HepG2 (cell line): ENCODE data around the gene CCL17.

Experiments
- ETV6 ChIP-seq: sonication (generic); formaldehyde crosslinking; conservative IDR thresholded peaks from 2 replicates; pipeline ENCODE4 v1.4.0; 2020; ENCODE audit warnings: missing genetic modification reagents
- FOXJ3 ChIP-seq: sonication (generic); formaldehyde crosslinking; IDR thresholded peaks from 2 replicates; pipeline ENCODE4 v1.4.0; 2020; ENCODE audit warnings: missing genetic modification reagents, mild to moderate bottlenecking, borderline replicate concordance
- MEF2D ChIP-seq: sonication (generic); formaldehyde crosslinking; IDR thresholded peaks from 2 replicates; pipeline ENCODE4 v1.5.1; 2020; ENCODE audit warnings: mild to moderate bottlenecking, missing genetic modification reagents
- ZNF33A ChIP-seq: sonication (generic); formaldehyde crosslinking; IDR thresholded peaks from 2 replicates; pipeline ENCODE4 v1.5.1; 2020; ENCODE audit warnings: missing genetic modification reagents, mild to moderate bottlenecking, moderate library complexity, borderline replicate concordance
- ZZZ3 ChIP-seq: sonication (generic); formaldehyde crosslinking; IDR thresholded peaks from 2 replicates; pipeline ENCODE4 v1.4.0; 2020; ENCODE audit warnings: missing genetic modification reagents, mild to moderate bottlenecking, borderline replicate concordance
- TF ChIP-seq, protein P1 (sequence below): sonication (generic); formaldehyde crosslinking; IDR thresholded peaks from 2 replicates; pipeline ENCODE4 v1.5.0; 2020; ENCODE audit warnings: mild to moderate bottlenecking, missing genetic modification reagents, moderate library complexity

DNA sequence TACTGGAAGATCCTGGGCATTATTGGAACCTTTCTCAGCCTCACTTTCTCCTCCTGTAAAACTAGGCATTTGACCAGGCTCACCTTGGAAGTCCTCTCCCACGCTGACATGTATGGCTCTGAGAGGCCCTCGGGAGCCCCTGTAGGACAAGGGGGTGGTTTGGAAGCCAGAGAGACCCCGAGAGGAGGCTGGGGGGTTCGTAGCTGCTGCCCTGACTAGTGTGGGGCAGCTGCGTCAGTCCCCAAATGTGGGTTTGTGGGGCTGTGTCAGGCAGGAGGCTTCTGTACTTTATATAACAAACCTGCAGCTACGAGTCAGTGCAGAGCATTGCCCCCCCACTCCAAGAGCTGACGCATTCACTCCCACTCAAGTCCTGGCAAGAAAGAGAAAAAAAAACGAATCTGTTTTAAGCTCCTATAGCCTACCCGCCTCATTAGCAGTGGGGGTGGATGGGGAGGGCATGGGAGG lies 30.5 kb upstream of the CCL17 start:
- no peak for TF ChIP-seq FOXJ3
- TF ChIP-seq, protein P1, sequence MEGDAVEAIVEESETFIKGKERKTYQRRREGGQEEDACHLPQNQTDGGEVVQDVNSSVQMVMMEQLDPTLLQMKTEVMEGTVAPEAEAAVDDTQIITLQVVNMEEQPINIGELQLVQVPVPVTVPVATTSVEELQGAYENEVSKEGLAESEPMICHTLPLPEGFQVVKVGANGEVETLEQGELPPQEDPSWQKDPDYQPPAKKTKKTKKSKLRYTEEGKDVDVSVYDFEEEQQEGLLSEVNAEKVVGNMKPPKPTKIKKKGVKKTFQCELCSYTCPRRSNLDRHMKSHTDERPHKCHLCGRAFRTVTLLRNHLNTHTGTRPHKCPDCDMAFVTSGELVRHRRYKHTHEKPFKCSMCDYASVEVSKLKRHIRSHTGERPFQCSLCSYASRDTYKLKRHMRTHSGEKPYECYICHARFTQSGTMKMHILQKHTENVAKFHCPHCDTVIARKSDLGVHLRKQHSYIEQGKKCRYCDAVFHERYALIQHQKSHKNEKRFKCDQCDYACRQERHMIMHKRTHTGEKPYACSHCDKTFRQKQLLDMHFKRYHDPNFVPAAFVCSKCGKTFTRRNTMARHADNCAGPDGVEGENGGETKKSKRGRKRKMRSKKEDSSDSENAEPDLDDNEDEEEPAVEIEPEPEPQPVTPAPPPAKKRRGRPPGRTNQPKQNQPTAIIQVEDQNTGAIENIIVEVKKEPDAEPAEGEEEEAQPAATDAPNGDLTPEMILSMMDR (CRISPR knock-in tag), result no peak
- TF ChIP-seq ZNF33A (CRISPR knock-in tag), result no peak
- no peak for TF ChIP-seq ZZZ3 (CRISPR knock-in tag)
- no peak for TF ChIP-seq ETV6 (CRISPR knock-in tag)
- TF ChIP-seq MEF2D, result no peak
